Upper lobe of right lung (tissue), 1 donor: ENCODE data around the gene COPS7A. TPM values are rescaled to one million over a fixed set of nuclear protein-coding genes. Genes with fewer than 3 reads are reported as not detected.

Experiments used
- ATAC-seq: fragments of 200-7000 bp; cut with Tn5 transposase; one replicate; pipeline ENCODE4 v1.9.1; 2020; ENCODE audit warnings: mild to moderate bottlenecking, moderate library complexity
- DNase-seq: peaks from one replicate; pipeline ENCODE4 v3.0.0-alpha.2; 2020
- H3K27ac ChIP-seq: fragments of 200-600 bp; one replicate; pipeline ENCODE4 v1.8.0; 2022
- H3K27me3 ChIP-seq: fragments of 200-600 bp; one replicate; pipeline ENCODE4 v1.8.0; 2022; ENCODE audit warnings: mild to moderate bottlenecking
- H3K36me3 ChIP-seq: fragments of 200-600 bp; one replicate; pipeline ENCODE4 v1.8.0; 2022
- H3K4me1 ChIP-seq: fragments of 200-600 bp; one replicate; pipeline ENCODE4 v1.8.0; 2022
- H3K4me3 ChIP-seq: fragments of 200-600 bp; one replicate; pipeline ENCODE4 v1.8.0; 2022; ENCODE audit warnings: mild to moderate bottlenecking
- H3K9me3 ChIP-seq: fragments of 200-600 bp; one replicate; pipeline ENCODE4 v1.8.0; 2022
- intact Hi-C: fragments of 100-400 bp; cut with DNase I; formaldehyde crosslinking; loops from one replicate; pipeline ENCODE4 v1.11.0; 2022
- total RNA-seq: library from RNA; stranded (reverse); fragmentation: NEBNext Ultra II Directional; extraction: Animal tissue kit (Norgen Biotek cat#: 25700); gene quantifications from one replicate; pipeline ENCODE4 v1.2.1, GENCODE V29; 2021
- TF ChIP-seq, protein P1 (sequence below): fragments of 200-600 bp; IDR thresholded peaks from one replicate; pipeline ENCODE4 v1.8.0; 2022; ENCODE audit warnings: antibody characterized with exemption
- donor health status: DM: no; HTN: yes; CAD: no; lungs with severe emphysema.

Gene COPS7A
- total RNA-seq, 1 donor from 2014 or later: 57.9 TPM

- no peak for ATAC-seq
- intact Hi-C loops: no loop called here
- TF ChIP-seq, protein P1, sequence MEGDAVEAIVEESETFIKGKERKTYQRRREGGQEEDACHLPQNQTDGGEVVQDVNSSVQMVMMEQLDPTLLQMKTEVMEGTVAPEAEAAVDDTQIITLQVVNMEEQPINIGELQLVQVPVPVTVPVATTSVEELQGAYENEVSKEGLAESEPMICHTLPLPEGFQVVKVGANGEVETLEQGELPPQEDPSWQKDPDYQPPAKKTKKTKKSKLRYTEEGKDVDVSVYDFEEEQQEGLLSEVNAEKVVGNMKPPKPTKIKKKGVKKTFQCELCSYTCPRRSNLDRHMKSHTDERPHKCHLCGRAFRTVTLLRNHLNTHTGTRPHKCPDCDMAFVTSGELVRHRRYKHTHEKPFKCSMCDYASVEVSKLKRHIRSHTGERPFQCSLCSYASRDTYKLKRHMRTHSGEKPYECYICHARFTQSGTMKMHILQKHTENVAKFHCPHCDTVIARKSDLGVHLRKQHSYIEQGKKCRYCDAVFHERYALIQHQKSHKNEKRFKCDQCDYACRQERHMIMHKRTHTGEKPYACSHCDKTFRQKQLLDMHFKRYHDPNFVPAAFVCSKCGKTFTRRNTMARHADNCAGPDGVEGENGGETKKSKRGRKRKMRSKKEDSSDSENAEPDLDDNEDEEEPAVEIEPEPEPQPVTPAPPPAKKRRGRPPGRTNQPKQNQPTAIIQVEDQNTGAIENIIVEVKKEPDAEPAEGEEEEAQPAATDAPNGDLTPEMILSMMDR: no peak
- H3K9me3 ChIP-seq: no peaks in the 10 kb centered on the region
- H3K4me3 ChIP-seq: peak overlapping the region; percentile 75
- peak overlapping the region; percentile 80 for H3K27ac ChIP-seq
- no peaks in the 10 kb centered on the region for H3K27me3 ChIP-seq
- peaks cover 4% of the 10 kb centered on the region for H3K36me3 ChIP-seq
- DNase-seq: no peak
- peaks cover 33% of the 10 kb centered on the region for H3K4me1 ChIP-seq
These were observed 41.3 kb downstream of the COPS7A start for GRCh38 chr12:6765048-6765633.

GRCh38 chr12:6765634-6766581 lies 42.1 kb downstream of the COPS7A start, which contains the start of gene PTMS:
TSS of gene PTMS (plus strand) at chr12:6766363. CDS start at chr12:6766706, 343 bp downstream.
- Histone ChIP-seq H3K9me3 (no peaks in the 10 kb centered on the region), H3K4me1 (peaks cover 38% of the 10 kb centered on the region), H3K27me3 (no peaks in the 10 kb centered on the region), H3K27ac (peak within 1 kb of the TSS; percentile 80), H3K36me3 (peaks cover 6% of the 10 kb centered on the region), H3K4me3 (peak within 1 kb of the TSS; percentile 75)
- TF ChIP-seq, protein P1: no peak
- ATAC-seq: peak; percentile 54
- DNase-seq: peak; percentile 90
- intact Hi-C loops: no loop called here

DNA sequence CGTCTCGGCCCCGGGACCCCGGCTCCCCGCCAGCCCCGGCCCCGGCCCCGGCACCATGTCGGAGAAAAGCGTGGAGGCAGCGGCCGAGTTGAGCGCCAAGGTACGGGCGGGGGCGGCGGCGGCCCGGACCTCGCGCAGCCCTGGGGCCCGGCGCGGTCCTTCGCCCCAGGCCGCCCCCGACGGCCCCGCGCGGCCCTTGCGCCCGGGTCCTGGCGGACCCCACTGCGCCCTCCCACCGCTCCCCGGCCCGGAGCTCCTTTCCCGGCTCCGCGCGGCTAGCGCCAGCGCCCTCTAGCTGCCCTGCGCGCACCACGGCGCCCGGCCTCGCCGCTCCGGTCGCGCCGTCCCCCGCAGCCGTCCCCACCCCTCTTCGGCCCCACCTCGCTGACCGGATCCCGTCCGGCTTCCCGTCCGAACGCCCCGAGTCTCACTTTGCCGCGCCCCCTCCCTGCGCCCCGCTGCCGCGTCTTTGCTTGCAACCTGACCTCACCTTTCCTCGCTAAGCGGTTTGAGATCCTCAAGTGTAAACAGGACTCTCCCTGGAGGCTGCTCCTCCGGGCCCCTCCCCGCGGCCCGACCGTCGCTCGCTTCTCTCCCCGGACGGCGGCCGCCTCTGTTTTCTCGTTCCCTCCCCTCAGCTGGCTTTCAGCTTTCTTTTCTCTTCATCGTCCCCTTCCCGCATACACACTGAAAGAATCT lies 43.0 kb downstream of the COPS7A start:
- ATAC-seq: peak; percentile 81
- Histone ChIP-seq H3K27me3 (no peaks in the 10 kb centered on the region), H3K27ac (peak overlapping the region; percentile 80), H3K4me1 (peaks cover 47% of the 10 kb centered on the region), H3K36me3 (peaks cover 14% of the 10 kb centered on the region), H3K9me3 (no peaks in the 10 kb centered on the region), H3K4me3 (peak overlapping the region; percentile 75)
- intact Hi-C loops: no loop called here
- peak; percentile 93 for DNase-seq
- TF ChIP-seq, protein P1: peak; percentile 56

- intact Hi-C loops: no loop called here
- Histone ChIP-seq H3K36me3 (peaks cover 14% of the 10 kb centered on the region), H3K27me3 (no peaks in the 10 kb centered on the region), H3K4me1 (peaks cover 50% of the 10 kb centered on the region), H3K4me3 (peak overlapping the region; percentile 75), H3K9me3 (no peaks in the 10 kb centered on the region), H3K27ac (peak overlapping the region; percentile 80)
- no peak for ATAC-seq
- DNase-seq: no peak
- TF ChIP-seq, protein P1: no peak
These were observed 43.8 kb downstream of the COPS7A start for GRCh38 chr12:6767353-6768319.
